CD4-positive, CD25-positive, alpha-beta regulatory T cell (primary cell): Measurements from ENCODE around the gene MPZL3. TPM values are rescaled to one million over a fixed set of nuclear protein-coding genes. Genes with fewer than 3 reads are reported as not detected.

Experiments used
- ATAC-seq, 2 donors: fragments of 150-1000 bp; cut with Tn5 transposase; one replicate each; pipeline ENCODE4 v1.10.0; 2021; ENCODE audit warnings: low read depth in 2 of 2, moderate number of reproducible peaks in 2 of 2, moderate library complexity in 1 of 2
- DNase-seq, 3 donors: peaks; one replicate each; pipeline versions ENCODE4 v3.0.0 to v3.0.0-alpha.2; 2012 to 2022; ENCODE audit warnings: mixed read lengths in 1 of 3
- H3K27ac ChIP-seq: one replicate; pipeline ENCODE4 v1.7.0; 2013; ENCODE audit warnings: mild to moderate bottlenecking, low read length; ENCODE audit not compliant: insufficient read depth, poor library complexity, severe bottlenecking
- H3K27me3 ChIP-seq: one replicate; pipeline ENCODE4 v1.7.0; 2013; ENCODE audit warnings: low read length; ENCODE audit not compliant: control insufficient read depth, insufficient read depth
- H3K36me3 ChIP-seq: one replicate; pipeline ENCODE4 v1.7.0; 2013; ENCODE audit warnings: mild to moderate bottlenecking, low read length, moderate library complexity; ENCODE audit not compliant: control insufficient read depth, insufficient read depth
- H3K4me1 ChIP-seq: 2 replicates; pipeline ENCODE4 v1.7.0; 2013; ENCODE audit warnings: mild to moderate bottlenecking, low read length; ENCODE audit not compliant: insufficient read depth, control insufficient read depth, poor library complexity, severe bottlenecking
- H3K4me3 ChIP-seq: one replicate; pipeline ENCODE4 v1.7.0; 2013; ENCODE audit warnings: low read depth, mild to moderate bottlenecking, low read length, moderate library complexity
- H3K9me3 ChIP-seq, 2 experiments: 1 replicate in 1 of 2; 2 replicates in 1 of 2; pipeline ENCODE4 v1.7.0; 2013; ENCODE audit warnings: low read length in 2 of 2, mild to moderate bottlenecking in 1 of 2, moderate library complexity in 1 of 2; ENCODE audit not compliant: control insufficient read depth in 2 of 2
- H3K27ac Mint-ChIP-seq, 3 donors: one replicate each; pipeline ENCODE4 v1.8.0; 2020 to 2022; ENCODE audit warnings: mild to moderate bottlenecking in 3 of 3, mixed read lengths in 3 of 3, moderate library complexity in 2 of 3
- H3K27me3 Mint-ChIP-seq: one replicate; pipeline ENCODE4 v1.8.0; 2022; ENCODE audit warnings: mild to moderate bottlenecking, mixed read lengths
- H3K36me3 Mint-ChIP-seq: one replicate; pipeline ENCODE4 v1.8.0; 2020; ENCODE audit warnings: mixed read lengths
- H3K4me1 Mint-ChIP-seq, 4 donors: one replicate each; pipeline ENCODE4 v1.8.0; 2020 to 2022; ENCODE audit warnings: mixed read lengths in 4 of 4, mild to moderate bottlenecking in 1 of 4
- H3K4me3 Mint-ChIP-seq, 4 donors: one replicate each; pipeline ENCODE4 v1.8.0; 2020 to 2022; ENCODE audit warnings: mild to moderate bottlenecking in 4 of 4, mixed read lengths in 4 of 4, moderate library complexity in 3 of 4
- H3K9me3 Mint-ChIP-seq, 7 donors: one replicate each; pipeline ENCODE4 v1.8.0; 2020 to 2022; ENCODE audit warnings: mixed read lengths in 7 of 7, mild to moderate bottlenecking in 3 of 7, moderate library complexity in 2 of 7
- polyA plus RNA-seq, 4 donors: library from polyadenylated mRNA; unstranded; fragments of 300-500 nt; fragmentation: Illumina TruSeq; gene quantifications; one replicate each; pipeline ENCODE4 v1.2.3, GENCODE V29; 2021
- total RNA-seq: library from RNA; stranded (reverse); gene quantifications from one replicate; pipeline ENCODE4 v1.2.3, GENCODE V29; 2022

MPZL3 gene
- total and polyA plus RNA-seq, 5 donors from 2014 or later: 4.5 to 16.1 (median 6.3) TPM

DNA sequence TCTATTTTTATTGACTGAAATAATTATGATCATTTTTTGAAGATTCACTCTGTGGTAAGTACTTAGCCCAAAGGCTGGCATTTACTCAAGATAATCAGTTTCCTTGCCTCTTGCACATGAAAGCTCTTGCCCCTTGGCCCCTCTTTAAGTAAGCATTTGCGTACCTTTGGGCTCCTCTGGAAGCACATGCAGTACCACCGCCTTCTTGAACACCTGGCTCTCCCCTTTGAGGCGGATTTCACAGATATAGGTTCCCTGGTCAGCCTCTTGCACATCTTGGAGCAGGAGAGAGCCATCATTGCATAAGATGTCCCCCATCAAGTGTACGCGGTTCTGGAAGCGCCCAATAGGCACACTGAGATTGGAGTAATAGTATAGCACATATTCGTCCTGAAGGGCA, 41.8 kb downstream of the MPZL3 start:
- Histone ChIP-seq H3K4me1 (peaks cover 42% of the 10 kb centered on the region), H3K4me3 (no peak overlapping the region), H3K27ac (no peak overlapping the region), H3K9me3 (no peaks in the 10 kb centered on the region), H3K27me3 (no peaks in the 10 kb centered on the region), H3K36me3 (peaks cover 63% of the 10 kb centered on the region)
- Mint-ChIP-seq H3K36me3 (peaks cover 57% of the 10 kb centered on the region), H3K27me3 (no peaks in the 10 kb centered on the region), H3K27ac (peak overlapping the region in 2 of 3 donors; percentile 43 to 93), H3K4me1 (peaks cover 23 to 71% (median 52%) of the 10 kb centered on the region in 4 donors), H3K4me3 (no peak overlapping the region), H3K9me3 (peaks cover 0 to 2% (median 0%) of the 10 kb centered on the region in 7 donors)
- DNase-seq: no peak
- ATAC-seq: no peak

DNA sequence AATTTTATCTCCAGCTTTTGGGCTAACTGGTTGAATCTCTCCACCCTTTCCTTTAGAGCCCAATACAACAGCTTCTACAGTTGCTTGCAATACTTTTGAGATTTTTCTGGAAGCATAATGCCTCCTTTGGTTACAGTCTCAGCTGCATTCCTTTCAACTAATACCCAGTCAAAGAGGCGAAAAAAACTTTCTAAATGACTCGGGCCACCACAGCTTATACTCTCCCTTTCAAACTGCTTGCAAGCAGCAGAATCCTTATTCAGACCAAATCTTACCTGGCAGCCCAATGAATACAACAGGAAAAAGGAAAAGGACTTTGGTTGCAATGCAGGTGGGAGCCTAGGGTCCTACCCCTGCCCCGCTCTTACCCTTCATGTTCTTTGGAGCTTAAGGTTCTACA, 43.1 kb downstream of the MPZL3 start:
- DNase-seq (no peak), ATAC-seq (no peak)
- H3K27me3 ChIP-seq: no peaks in the 10 kb centered on the region
- Mint-ChIP-seq H3K27me3 (no peaks in the 10 kb centered on the region), H3K27ac (peak overlapping the region in 2 of 3 donors; percentile 40 to 94), H3K9me3 (peaks cover 0 to 2% (median 0%) of the 10 kb centered on the region in 7 donors), H3K4me3 (no peak overlapping the region), H3K4me1 (peaks cover 22 to 60% (median 44%) of the 10 kb centered on the region in 4 donors), H3K36me3 (peaks cover 54% of the 10 kb centered on the region)
- H3K36me3 ChIP-seq: peaks cover 71% of the 10 kb centered on the region
- no peak overlapping the region for H3K27ac ChIP-seq
- H3K9me3 ChIP-seq: no peaks in the 10 kb centered on the region
- peaks cover 41% of the 10 kb centered on the region for H3K4me1 ChIP-seq
- H3K4me3 ChIP-seq: no peak overlapping the region

DNA sequence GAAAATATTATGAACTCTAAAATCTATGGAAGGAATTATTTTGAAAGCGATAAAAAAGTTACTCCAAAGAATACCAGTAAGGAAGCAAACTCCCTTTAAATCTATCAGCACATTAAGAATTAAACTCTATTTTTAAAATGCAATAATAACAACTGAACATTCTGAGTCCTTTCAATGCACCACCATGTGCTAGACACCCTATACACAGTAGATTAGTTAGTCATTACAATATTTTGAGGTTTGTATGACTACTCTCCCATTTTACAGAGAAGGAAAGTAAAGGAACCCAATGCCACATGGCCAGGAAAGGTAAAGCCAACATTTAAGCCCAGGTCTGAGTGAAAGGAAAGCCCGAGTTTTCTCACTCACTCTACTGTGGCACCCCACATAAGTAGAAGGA, 45.1 kb downstream of the MPZL3 start:
- H3K9me3 ChIP-seq: no peaks in the 10 kb centered on the region
- H3K4me1 Mint-ChIP-seq: peaks cover 19 to 41% (median 31%) of the 10 kb centered on the region in 4 donors
- H3K4me3 Mint-ChIP-seq: peak overlapping the region in 3 of 4 donors; percentile 5 to 78 (median 65)
- peaks cover 37% of the 10 kb centered on the region for H3K36me3 Mint-ChIP-seq
- peak overlapping the region; percentile 68 to 94 (median 89) for H3K27ac Mint-ChIP-seq
- H3K36me3 ChIP-seq: peaks cover 72% of the 10 kb centered on the region
- DNase-seq (no peak), ATAC-seq (no peak)
- no peaks in the 10 kb centered on the region for H3K27me3 ChIP-seq
- H3K4me1 ChIP-seq: peaks cover 44% of the 10 kb centered on the region
- peak overlapping the region; percentile 52 for H3K4me3 ChIP-seq
- no peaks in the 10 kb centered on the region for H3K27me3 Mint-ChIP-seq
- H3K27ac ChIP-seq: peak overlapping the region; percentile 59
- peaks cover 0 to 2% (median 0%) of the 10 kb centered on the region in 7 donors for H3K9me3 Mint-ChIP-seq

DNA sequence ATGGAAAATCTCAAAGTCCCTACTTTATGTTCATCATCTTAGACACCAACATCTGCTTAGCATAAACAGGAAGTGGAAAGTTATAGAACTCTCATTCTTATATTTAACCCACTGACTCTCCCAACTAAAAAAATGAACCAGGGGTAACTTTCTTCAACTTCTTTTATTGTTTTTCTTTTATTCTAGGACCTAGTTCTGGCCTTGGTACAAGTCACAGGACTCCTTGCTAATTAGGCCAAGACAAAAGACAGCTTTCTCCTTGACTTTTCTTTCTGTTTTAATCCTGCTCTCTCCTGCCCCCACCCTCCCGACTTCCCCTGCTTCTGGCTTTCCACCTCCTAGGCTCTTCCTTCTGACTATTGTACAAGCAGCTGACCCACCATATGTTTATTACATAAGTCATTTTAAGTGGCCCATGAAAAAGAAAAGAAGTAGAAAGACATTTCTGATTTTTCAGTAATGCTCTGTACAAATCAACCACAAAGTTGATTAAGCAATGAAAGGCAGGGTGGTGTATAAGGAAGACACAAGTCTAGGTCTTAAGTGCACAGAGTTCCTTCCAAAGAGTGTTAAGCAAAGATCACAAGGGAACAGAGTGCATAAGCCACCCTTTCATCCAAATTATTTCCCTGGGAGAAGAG, 45.7 kb downstream of the MPZL3 start:
- Histone ChIP-seq H3K4me1 (peaks cover 46% of the 10 kb centered on the region), H3K27ac (peak overlapping the region; percentile 59)
- ATAC-seq: peak in 1 of 2 donors; percentile 39

DNA sequence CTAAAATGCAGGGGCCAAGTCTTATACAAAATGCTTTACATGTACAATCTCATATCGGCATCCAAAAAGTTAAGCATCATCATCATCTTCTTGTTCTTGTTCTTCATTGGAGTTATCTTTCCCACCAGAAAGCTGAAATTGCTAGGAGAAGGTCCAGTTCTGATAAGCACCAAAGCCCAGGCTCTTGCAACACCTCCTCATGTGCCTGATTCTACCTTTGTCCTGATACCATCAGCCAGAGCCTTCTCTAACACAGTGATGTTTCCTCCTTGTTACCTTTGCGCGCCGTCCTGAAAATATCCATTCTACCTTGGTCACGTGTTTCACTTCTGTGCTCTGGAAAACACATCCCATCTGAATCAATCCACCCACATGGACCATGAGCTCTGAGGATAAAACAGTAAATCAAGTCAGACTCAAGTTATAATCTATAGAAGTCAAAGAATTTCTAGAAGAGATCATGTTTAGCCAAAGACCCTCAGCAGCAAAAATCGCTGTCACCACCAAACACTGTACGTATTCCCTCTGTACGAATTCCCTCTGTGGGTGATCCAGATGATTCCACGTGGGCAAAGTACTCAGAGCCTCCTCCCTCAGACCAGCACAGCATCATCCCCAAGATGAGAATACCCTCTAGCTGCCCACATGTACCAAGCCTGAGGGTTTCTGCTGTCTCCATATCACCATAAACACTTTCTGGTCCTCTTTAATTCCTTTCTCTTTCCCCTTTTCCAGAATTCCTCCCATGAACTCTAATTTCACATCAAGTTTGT, 46.4 kb downstream of the MPZL3 start:
- H3K4me1 ChIP-seq: peaks cover 46% of the 10 kb centered on the region
- Mint-ChIP-seq H3K4me1 (peaks cover 19 to 38% (median 26%) of the 10 kb centered on the region in 4 donors), H3K36me3 (peaks cover 27% of the 10 kb centered on the region), H3K4me3 (peak overlapping the region in 3 of 4 donors; percentile 5 to 78 (median 65)), H3K9me3 (peaks cover 0 to 2% (median 0%) of the 10 kb centered on the region in 7 donors), H3K27ac (peak overlapping the region; percentile 68 to 94 (median 89)), H3K27me3 (no peaks in the 10 kb centered on the region)
- no peaks in the 10 kb centered on the region for H3K9me3 ChIP-seq
- peak overlapping the region; percentile 52 for H3K4me3 ChIP-seq
- DNase-seq: no peak
- H3K27me3 ChIP-seq: no peaks in the 10 kb centered on the region
- H3K36me3 ChIP-seq: peaks cover 67% of the 10 kb centered on the region
- no peak for ATAC-seq
- no peak overlapping the region for H3K27ac ChIP-seq

More for the DNA sequence above, 45.7 kb downstream of the MPZL3 start:
- peaks cover 0 to 2% (median 0%) of the 10 kb centered on the region in 7 donors for H3K9me3 Mint-ChIP-seq
- no peaks in the 10 kb centered on the region for H3K27me3 ChIP-seq
- H3K36me3 Mint-ChIP-seq: peaks cover 31% of the 10 kb centered on the region
- H3K27ac Mint-ChIP-seq: peak overlapping the region; percentile 68 to 94 (median 89)
- H3K9me3 ChIP-seq: no peaks in the 10 kb centered on the region
- peaks cover 19 to 38% (median 28%) of the 10 kb centered on the region in 4 donors for H3K4me1 Mint-ChIP-seq
- H3K27me3 Mint-ChIP-seq: no peaks in the 10 kb centered on the region
- DNase-seq: no peak
- H3K36me3 ChIP-seq: peaks cover 67% of the 10 kb centered on the region
- peak overlapping the region; percentile 52 for H3K4me3 ChIP-seq
- H3K4me3 Mint-ChIP-seq: peak overlapping the region in 3 of 4 donors; percentile 5 to 78 (median 65)

DNA sequence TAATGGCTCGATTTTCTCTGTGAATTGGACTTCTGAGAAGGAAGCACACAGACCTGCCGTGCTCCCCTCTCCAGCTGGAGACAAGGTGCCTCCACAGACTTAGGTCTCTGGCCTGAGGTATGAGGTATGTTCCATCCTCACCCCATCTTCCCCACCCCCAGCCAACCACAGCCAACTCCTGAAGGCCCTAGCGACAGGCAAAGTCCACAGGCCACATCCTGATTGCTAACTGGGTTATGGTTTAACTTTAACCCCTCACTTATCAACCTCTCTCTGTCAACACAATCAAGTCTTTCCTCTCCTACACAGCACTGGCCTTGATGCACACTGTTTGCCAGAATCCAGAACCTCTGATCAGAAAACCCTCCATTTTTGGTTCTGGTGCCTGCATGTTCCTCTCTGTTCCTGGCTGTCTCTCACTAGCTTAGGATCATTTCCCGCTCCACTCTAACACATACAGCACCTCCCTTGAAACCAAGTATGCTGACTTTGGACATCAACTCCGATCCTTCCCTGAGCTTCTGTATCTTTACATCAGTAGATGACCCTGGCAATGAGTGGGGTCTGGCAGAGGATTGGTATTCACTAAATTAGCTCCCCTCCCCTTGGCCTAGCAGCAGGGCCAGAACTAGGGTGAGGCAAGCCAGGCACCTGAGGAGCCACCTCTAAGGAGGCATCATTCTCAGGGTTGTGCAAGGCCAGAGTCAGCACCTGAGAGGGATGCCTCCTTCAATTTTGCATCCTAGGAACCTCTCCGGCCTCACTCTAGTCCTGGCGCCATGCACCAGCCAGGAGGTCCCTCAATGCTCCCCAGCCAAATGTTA, 49.4 kb downstream of the MPZL3 start:
- Mint-ChIP-seq H3K27ac (no peak overlapping the region), H3K27me3 (no peaks in the 10 kb centered on the region), H3K36me3 (peaks cover 11% of the 10 kb centered on the region), H3K9me3 (no peaks in the 10 kb centered on the region), H3K4me3 (no peak overlapping the region), H3K4me1 (peaks cover 21 to 36% (median 28%) of the 10 kb centered on the region in 4 donors)
- Histone ChIP-seq H3K27ac (no peak overlapping the region), H3K4me3 (peak overlapping the region; percentile 22), H3K4me1 (peaks cover 46% of the 10 kb centered on the region), H3K9me3 (no peaks in the 10 kb centered on the region), H3K27me3 (no peaks in the 10 kb centered on the region), H3K36me3 (peaks cover 54% of the 10 kb centered on the region)
- peak; percentile 62 to 67 for ATAC-seq
- peak in 2 of 3 donors; percentile 43 to 79 for DNase-seq

DNA sequence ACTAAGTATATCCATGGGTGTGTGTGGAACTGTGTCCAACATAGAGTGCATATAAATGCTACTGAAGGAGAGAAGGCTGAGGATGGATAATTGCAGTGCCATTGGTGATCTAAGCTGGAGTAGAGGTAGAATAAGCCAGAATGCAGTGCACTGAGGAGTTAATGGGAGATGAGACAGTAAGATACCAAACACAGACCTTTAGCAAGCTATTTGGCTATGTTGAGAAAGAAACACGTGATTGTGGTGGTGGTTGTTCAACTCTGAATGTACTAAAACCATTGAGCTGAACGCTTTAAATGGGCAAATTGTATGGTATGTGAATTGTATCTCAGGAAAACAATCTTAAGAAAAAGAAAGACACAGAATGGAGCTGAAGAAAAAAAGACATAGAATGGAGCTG, 50.2 kb downstream of the MPZL3 start:
- no peaks in the 10 kb centered on the region for H3K9me3 ChIP-seq
- DNase-seq (no peak), ATAC-seq (no peak)
- no peak overlapping the region for H3K27ac ChIP-seq
- no peaks in the 10 kb centered on the region for H3K9me3 Mint-ChIP-seq
- peaks cover 43% of the 10 kb centered on the region for H3K4me1 ChIP-seq
- no peak overlapping the region for H3K27ac Mint-ChIP-seq
- peaks cover 16 to 31% (median 24%) of the 10 kb centered on the region in 4 donors for H3K4me1 Mint-ChIP-seq
- H3K36me3 ChIP-seq: peaks cover 57% of the 10 kb centered on the region
- peaks cover 13% of the 10 kb centered on the region for H3K36me3 Mint-ChIP-seq
- H3K27me3 Mint-ChIP-seq: no peaks in the 10 kb centered on the region
- no peaks in the 10 kb centered on the region for H3K27me3 ChIP-seq
- H3K4me3 ChIP-seq: no peak overlapping the region
- H3K4me3 Mint-ChIP-seq: no peak overlapping the region
